ENCODE measurements around the gene AKAP13. TPM values are rescaled to one million over a fixed set of nuclear protein-coding genes. Genes with fewer than 3 reads are reported as not detected.

Gene AKAP13
- total and polyA plus RNA-seq, 2 of the 8 experiments (the other 6 are each of a cell fraction or from before 2014, with no cell fraction given): 14.0 to 46.2 TPM

DNA sequence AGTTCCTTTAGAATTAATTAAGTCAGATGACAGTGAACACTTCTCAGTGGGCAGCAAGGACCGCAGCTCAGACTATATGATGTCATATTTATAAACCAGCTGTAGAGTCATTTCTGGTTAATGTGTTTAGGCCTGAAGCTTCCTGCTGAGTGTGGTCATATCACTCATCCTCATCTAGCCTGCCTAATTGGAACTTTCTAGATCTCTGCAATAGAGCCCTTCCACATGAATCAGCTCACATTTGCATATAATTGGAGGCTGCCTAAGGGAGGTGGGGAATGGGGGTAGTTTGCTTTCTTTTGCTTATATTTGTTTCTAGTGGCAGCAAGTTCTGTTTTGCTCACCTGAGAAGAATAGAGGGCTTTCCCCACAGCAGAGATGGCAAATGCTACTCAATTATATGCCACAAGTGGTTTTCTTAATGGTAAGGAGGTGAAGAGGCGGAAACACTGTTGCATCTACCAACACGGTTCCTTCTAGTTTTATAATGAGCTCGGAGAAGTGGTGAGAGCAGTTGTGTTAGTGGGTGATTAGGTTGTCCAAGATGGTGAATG is 266.2 kb downstream of the AKAP13 start:
- CTCF ChIA-PET (ENCODE audit: partially characterized antibody): interaction anchor here (0.9 to 1.6 kb wide), 2 partner anchors 29 to 142 kb away, joined by 3 read pairs; no protein-coding TSS in a partner anchor
- H2AFZ ChIP-seq (ENCODE audit: low read length): no peak overlapping the region
- H3K4ac ChIP-seq (replicated peaks; ENCODE audit: insufficient read length, low read depth, low read length): no peak overlapping the region
- H3K4me2 ChIP-seq (ENCODE audit: insufficient read depth in 1 of 2, low read depth in 2 of 2, low read length in 2 of 2): no peak overlapping the region
- H3K9ac ChIP-seq (replicated peaks in 1 of 4; ENCODE audit: extremely low read depth in 1 of 4, low read depth in 3 of 4, low read length in 3 of 4): no peak overlapping the region
- H3K4me1 ChIP-seq (replicated peaks in 1 of 4; ENCODE audit: control insufficient read depth in 3 of 4, insufficient read depth in 4 of 4, low read length in 3 of 4): no peaks in the 10 kb centered on the region
- no peak overlapping the region for H3K18ac ChIP-seq (ENCODE audit: extremely low read depth, low read length)
- no peaks in the 10 kb centered on the region for H3K79me1 ChIP-seq (ENCODE audit: low read depth, low read length)
- H3K4me3 ChIP-seq (ENCODE audit: extremely low read depth in 1 of 4, insufficient read depth in 2 of 4, low read depth in 3 of 4, low read length in 4 of 4): no peak overlapping the region
- H2BK12ac ChIP-seq (ENCODE audit: low read depth, low read length): no peak overlapping the region
- H3K79me2 ChIP-seq (ENCODE audit: control insufficient read depth in 1 of 2, insufficient read depth in 2 of 2, low read length in 2 of 2): no peaks in the 10 kb centered on the region
- POLR2A ChIA-PET (ENCODE audit: partially characterized antibody): interaction anchor here (0.7 kb wide), 1 partner anchor 242 kb away, joined by 4 read pairs; no protein-coding TSS in a partner anchor
- H3K27me3 ChIP-seq (replicated peaks in 1 of 4; ENCODE audit: control insufficient read depth in 3 of 4, extremely low read depth in 1 of 4, insufficient read depth in 3 of 4, low read length in 3 of 4): no peaks in the 10 kb centered on the region
- no peak overlapping the region for H3K23ac ChIP-seq (ENCODE audit: insufficient read length)
- WGBS, 2 experiments (ENCODE audit: extremely low coverage in 1 of 2, insufficient coverage in 1 of 2, insufficient read length in 1 of 2, insufficient replicate concordance in 2 of 2, low coverage in 1 of 2, low lambda C conversion rate in 2 of 2, missing lambda C conversion rate in 1 of 2): 96% methylated on average over 4 of the region's 4 CpGs; no CpG with 5 or more reads in 1 of the 2 experiments
- H4K5ac ChIP-seq (ENCODE audit: insufficient read length, low read depth, low read length): no peak overlapping the region
- H3K9me3 ChIP-seq (ENCODE audit: insufficient read depth in 2 of 2, low read depth in 1 of 2, low read length in 1 of 2): no peaks in the 10 kb centered on the region
- no peak for FAIRE-seq
- H4K20me1 ChIP-seq (replicated peaks in 1 of 2; ENCODE audit: control insufficient read depth in 1 of 2, insufficient read depth in 2 of 2, low read length in 2 of 2): no peaks in the 10 kb centered on the region
- H2BK15ac ChIP-seq (ENCODE audit: low read length): no peak overlapping the region
- H2BK120ac ChIP-seq (replicated peaks; ENCODE audit: low read depth, low read length): no peak overlapping the region
- H4K8ac ChIP-seq (ENCODE audit: extremely low read depth, insufficient read depth, low read length): no peak overlapping the region
- H4K91ac ChIP-seq (replicated peaks; ENCODE audit: insufficient read length, low read length): no peak overlapping the region
- H3K56ac ChIP-seq (replicated peaks; ENCODE audit: insufficient read length, low read depth, low read length): no peak overlapping the region
- no peak for DNase-seq (ENCODE audit: low read depth in 1 of 2, low spot score in 2 of 2)
- H3K36me3 ChIP-seq (ENCODE audit: control insufficient read depth in 2 of 4, insufficient read depth in 4 of 4, low read length in 3 of 4): peaks cover 0 to 9% (median 2%) of the 10 kb centered on the region in 4 experiments; a peak in 5 of 8 replicates
- no peak overlapping the region for H3K27ac ChIP-seq (ENCODE audit: low read depth, low read length)
- no peak overlapping the region for H2AK5ac ChIP-seq (ENCODE audit: low read depth, low read length)
- no peak overlapping the region for H2BK5ac ChIP-seq (ENCODE audit: low read depth, low read length)
- no peak overlapping the region for H2BK20ac ChIP-seq (ENCODE audit: low read length)
- no peaks in the 10 kb centered on the region for H3K23me2 ChIP-seq (ENCODE audit: low read depth, low read length)
- TF ChIP-seq HDAC2 (IDR thresholded peaks at IDR 0.05; ENCODE audit: borderline replicate concordance in 1 of 2, low read depth in 2 of 2, low read length in 2 of 2) (no peak), MAFK (IDR thresholded peaks at IDR 0.05; ENCODE audit: low read depth, low read length) (no peak), SIN3A (conservative IDR thresholded peaks at IDR 0.05 in 1 of 2, IDR thresholded peaks at IDR 0.05 in 1 of 2; ENCODE audit: low read depth in 1 of 2, low read length in 2 of 2) (no peak), CEBPB (IDR thresholded peaks at IDR 0.05; ENCODE audit: low read depth, low read length) (no peak), SP1 (IDR thresholded peaks at IDR 0.05; ENCODE audit: low read depth, low read length) (no peak), RNF2 (IDR thresholded peaks at IDR 0.05; ENCODE audit: borderline replicate concordance, low read depth, low read length, missing control alignments, poor library complexity, severe bottlenecking) (no peak), EGR1 (IDR thresholded peaks at IDR 0.05; ENCODE audit: borderline replicate concordance, low read depth, low read length) (no peak), CREB1 (IDR thresholded peaks at IDR 0.05) (no peak), RAD21 (IDR thresholded peaks at IDR 0.05 in 1 of 2, conservative IDR thresholded peaks at IDR 0.05 in 1 of 2; ENCODE audit: low read depth in 2 of 2, low read length in 2 of 2) (no peak), CBX5 (IDR thresholded peaks at IDR 0.05; ENCODE audit: low read depth, low read length) (no peak)
- TF ChIP-seq, protein P1, sequence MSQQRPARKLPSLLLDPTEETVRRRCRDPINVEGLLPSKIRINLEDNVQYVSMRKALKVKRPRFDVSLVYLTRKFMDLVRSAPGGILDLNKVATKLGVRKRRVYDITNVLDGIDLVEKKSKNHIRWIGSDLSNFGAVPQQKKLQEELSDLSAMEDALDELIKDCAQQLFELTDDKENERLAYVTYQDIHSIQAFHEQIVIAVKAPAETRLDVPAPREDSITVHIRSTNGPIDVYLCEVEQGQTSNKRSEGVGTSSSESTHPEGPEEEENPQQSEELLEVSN (IDR thresholded peaks at IDR 0.05): no peak
- no peak overlapping the region for H3K14ac ChIP-seq (ENCODE audit: insufficient read length)

Data from H1 (cell line).